GM21390 (cell line): ENCODE data around the gene MED8.

ENCODE experiments used
- ATAC-seq: cut with Tn5 transposase; IDR thresholded peaks from one replicate; pipeline ENCODE4 v1.9.1; 2021; ENCODE audit not compliant: unreplicated experiment

MED8 gene, protein sequence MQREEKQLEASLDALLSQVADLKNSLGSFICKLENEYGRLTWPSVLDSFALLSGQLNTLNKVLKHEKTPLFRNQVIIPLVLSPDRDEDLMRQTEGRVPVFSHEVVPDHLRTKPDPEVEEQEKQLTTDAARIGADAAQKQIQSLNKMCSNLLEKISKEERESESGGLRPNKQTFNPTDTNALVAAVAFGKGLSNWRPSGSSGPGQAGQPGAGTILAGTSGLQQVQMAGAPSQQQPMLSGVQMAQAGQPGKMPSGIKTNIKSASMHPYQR

DNA sequence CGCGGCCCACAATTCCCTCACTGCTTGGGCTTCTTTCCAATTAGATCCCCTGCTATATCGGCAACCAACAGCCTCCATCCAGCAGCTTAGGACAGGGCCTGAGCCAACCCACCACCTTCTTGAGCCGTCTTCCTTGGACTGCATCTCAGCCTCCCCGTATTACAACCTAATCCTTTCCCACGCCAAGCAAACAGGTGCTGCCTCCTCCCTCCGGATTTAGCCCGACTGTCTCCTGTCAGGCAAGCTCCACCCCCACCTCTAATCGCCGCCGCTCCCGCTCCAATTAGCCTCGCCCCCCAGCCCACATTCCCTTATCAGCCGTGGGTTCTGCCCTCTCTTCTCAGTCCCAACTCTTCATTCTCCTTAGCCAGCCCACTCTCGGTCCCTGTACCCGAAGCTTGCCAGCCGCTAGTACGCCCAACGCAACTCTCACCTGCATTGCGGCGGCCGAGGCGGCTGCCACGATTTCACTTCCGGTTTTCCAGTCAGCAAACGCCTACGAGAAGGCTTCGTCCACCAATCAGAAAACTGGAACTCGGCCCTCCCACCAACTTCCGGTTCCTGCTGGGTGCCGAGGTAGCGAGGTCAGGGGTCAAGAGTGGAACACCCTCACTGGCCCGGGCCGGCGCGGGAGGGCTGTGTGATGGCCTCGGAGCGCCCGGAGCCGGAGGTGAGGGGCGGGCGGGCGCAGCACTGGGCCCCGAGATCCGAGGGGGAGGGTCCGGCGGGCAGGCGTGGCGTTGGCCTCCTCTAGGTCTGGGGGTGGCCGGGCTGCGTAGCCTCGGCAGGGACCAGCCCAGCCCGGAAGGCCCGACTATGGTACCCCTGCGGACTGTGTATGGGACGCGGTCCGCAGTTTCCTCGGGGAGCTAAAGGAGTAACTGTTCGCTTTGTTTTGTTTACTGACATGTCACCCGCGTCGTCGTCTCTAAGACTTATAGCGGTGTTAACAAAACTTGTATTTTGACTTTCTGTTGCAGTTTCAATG is at the start of gene MED8, which contains the start of gene SZT2:
MED8 (minus strand) TSS at position 475 of the 988 bp plus-strand sequence; CDS start at position 439, 36 bp downstream.
SZT2 (plus strand) TSS at position 574 of the 988 bp plus-strand sequence; CDS start at position 644, 70 bp downstream.
- ATAC-seq = peak; percentile 92

DNA sequence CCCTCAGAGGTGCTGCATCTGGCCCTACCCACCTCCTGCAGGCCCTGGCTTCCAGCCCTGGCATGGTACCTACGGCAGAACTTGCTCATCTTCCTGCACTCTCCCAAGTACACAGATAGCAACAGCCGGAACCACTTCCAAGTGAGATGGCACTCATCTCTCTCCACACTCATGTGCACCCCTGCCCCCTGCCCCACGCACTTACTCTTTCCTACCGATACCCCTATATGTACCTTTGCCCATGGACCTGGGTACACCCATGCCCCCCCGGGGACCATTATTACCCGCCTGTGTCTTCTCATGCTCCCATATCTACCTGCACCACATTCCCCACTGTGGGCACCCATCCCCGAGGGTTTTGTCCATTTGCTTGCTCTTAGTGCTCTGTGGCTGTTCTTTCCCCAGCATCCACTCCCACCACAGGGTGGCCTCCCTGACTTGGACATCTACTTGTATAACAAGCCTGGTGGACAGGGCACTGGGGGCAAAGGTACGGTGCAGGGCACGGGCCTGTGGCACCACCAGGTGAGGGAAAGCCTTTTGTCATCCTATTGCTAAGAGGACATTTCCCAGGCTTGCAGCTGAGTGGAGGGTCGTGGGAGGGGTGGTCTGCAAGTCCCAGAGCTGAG is 49.5 kb upstream of the MED8 start:
- ATAC-seq = no peak

DNA sequence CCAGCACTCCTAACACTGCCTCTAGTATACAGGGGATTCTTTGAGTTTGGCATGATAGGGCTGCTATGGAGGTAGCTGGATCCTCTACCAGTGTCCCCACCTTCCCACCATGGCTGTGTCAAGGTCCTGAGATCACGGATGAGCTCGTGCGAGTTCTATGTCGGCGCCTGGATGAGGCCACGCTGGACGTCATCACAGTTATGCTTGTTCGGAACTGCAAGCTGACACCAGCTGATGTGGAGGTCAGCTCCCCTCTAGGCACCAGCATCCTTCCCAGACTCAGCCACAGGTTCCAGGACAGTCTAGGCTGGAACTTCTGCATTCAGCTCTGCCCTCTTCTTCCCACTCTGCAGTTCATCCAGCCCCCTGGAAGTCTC is 49.0 kb upstream of the MED8 start:
- no peak for ATAC-seq

DNA sequence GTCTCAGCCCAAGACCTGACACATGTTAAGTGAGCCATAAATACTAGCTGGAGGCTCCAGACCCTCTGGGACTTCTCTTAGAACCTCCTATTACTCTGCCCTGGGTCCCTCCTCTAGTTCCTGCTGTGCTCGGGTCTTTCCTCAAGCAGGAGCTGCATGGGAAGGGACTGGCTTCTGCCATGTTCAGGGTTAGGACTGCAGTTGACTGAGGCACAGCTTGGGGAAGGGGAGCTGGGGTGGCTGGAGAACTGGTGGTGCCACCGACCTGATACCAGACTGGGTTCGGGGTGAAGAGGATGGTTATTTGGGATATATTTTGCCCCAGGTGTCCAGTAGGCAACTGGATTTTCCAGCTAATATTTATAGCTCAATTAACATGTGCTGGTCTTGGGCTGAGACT is 48.4 kb upstream of the MED8 start:
- ATAC-seq = no peak

DNA sequence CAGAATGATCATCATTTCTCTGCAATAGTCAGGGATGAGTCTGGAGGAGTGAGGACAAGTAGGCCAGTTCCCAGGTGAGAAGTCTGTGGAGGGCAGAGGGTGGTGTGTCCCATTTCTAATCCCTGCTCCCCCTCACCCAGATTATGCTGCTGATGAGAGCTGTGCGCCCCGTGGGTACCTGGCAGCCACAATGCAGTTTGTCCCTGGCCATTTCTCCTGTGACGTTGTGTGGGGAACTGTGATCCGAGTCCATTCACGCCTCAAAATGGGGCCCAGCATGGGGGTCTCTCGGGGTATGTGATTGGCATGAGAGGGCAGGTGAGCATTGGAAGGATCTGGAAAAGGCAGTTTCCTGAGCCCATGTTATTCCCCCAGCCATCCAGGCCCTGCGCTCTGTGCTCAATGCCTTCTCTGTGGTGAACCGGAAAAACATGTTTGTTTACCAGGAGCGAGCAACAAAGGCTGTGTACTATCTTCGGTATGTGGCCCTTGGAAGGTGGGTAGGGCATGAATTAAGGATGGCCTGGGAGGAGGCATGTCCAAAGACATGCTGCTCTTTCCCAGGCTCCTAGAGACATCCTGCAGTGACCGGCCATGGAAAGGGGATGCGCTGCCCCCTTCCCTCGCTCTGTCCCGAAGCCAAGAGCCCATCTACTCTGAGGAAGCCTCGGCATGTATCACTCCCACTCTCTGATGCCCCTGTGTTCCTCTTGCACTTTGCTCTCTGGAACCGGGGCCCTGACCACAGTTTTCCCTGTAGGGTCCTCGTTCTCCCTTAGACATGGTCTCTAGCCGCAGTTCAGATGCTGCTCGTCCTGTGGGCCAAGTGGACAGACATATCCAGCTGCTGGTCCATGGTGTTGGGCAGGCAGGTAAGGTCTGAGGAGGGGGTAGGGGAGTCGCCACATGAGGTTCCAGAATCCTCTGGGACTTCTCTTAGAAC is 47.7 kb upstream of the MED8 start:
- ATAC-seq = no peak

DNA sequence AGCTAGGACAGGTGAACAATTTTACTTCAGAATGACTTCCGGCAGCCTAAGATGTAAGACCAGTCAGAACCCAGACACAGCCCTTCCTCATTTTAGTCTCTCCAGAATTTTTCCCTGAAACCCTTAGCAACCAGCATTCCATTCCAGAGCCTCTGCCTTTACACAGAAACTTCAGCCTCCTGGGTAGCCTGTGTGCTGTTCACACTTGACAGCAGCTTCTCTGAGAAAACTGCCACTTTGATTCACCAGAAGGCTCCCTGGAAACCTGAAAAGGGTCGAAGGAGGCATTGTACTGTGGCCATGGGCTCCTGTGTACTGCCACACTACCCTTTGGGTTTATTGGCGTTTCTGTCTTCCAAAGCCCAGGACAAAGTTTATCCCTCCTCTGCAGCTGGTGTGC is 46.8 kb upstream of the MED8 start:
- no peak for ATAC-seq

DNA sequence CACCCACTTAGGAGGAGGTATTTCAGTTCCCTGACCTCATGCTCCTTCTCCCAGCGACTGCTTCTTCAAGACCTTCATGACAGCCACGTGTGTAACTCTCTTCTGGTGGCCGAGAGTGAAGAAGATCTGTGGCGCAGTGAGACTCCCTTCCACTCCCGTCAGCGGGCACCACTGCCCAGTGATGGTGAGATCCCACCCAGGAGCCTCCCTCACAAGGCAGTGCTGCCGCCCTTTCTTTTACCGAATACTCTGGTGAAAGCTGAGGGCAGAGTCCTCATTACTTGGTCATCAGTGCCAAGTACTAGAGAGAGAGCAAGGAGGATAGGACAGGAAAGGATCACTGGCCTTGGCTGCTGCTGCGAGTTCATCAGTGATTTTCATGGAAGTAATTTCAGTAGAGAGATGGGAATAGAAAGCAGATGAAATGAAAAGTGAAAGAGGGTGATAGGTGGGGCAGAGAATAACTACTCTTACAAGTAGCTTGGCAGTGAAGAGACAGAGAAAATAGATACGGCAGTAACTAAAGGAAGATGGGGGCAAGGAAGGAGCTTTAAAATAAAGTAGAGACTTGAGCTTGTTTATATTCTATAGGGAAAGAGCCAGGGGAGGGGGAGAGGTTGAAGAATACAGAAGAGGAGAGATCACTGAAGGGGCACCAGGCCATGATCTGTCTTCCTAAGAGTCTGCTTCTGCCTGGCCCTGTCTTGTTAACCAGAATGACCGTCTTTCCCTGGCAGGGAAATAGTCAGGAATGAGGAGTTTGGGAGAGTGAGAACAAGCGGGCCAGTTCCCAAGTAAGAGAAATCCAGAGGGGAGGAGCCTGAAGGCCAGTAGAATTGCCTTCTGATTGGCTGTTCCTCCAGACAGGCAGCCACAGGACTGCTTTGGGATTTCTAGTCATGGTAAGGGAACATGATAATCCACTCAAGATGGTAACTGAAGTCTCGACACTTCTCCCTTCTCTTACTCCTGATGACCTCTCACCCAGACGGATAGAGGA is 45.8 kb upstream of the MED8 start:
- ATAC-seq = no peak

DNA sequence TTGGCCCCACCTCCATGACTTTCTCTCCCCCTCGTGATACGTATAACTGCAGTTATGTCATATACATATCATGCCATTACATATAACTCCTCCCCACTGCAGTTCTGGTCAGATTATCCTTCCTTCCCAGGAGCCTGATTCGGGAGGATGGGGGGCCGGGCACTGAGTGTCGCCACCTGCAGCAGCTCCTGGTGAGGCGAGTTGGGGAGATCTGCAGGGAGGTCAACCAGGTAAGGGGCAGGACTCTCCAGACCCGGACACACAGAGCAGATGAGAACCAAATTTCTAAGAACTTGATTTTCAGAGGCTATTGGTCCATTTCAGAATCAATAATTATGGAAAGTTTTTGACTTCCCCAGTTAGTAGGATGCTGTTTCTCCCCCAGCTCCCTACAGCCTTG is 44.7 kb upstream of the MED8 start:
- no peak for ATAC-seq

DNA sequence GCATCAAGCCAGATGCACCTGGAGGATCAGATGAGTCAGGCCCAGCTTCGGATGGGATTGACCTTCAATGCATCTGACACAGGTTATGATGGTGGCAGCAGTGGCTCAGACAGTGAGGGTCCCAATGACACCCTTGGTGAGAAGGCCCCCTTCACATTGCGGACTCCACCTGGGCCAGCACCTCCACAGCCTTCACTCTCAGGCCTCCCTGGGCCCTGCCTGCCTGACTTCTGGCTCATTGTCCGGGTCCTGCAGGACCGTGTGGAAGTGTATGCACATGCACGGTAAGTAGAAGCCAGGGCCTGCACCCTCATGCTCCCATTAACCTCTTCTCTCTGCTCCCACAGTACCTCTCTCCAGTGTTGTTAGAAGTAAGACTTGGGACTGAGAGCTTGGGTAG is 43.3 kb upstream of the MED8 start:
- ATAC-seq = no peak

DNA sequence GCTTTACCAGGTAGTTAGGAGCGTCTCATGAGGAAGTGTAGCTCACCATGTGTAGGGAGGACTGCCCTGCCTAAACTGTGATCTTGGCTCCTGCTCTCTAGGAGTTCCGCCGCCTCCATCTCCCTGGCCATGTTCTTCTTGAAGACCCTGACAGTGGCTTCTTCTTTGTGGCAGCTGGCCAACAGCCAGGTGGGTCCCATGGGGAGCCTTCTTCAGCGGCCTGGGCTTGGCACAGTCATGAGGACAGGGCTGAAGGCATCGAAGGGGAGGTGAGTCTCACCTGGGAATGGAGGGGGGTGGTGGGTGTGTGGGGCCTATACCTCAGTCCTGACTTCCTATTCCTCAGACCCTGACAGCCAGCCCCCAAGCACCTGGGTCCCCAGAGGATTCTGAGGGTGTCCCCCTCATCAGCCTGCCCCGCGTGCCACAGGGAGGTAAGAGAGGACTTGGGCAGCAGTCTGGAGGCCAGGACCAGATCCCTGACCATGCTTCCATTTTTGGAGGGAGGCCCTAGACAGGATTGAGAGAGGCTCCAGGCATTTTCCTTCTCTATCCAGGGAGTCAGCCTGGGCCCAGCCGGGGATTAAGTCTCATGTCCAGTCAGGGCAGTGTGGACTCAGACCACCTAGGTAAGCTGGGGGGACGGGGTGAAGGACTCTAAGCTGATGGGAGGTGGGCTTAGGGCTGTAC is 42.7 kb upstream of the MED8 start:
- ATAC-seq = no peak

DNA sequence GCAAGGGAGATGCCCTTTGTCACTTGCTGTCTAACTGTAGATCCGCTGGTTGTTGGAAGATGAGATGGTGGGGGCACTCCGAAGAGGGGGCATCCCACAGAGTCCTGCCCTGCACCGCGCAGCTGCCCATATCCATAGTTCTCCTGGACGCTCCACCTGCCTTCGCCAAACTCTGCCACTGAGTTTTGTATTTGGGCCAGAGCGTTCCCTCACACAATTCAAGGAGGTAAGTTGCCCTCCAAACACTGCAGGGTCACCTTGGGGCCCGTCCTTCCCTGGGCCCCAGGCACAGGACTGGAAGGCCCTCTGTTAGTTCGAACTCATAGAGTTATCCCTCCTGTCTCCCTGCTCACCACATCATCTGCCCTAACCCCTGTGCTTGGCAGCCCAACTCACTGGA is 42.1 kb upstream of the MED8 start:
- ATAC-seq = no peak

DNA sequence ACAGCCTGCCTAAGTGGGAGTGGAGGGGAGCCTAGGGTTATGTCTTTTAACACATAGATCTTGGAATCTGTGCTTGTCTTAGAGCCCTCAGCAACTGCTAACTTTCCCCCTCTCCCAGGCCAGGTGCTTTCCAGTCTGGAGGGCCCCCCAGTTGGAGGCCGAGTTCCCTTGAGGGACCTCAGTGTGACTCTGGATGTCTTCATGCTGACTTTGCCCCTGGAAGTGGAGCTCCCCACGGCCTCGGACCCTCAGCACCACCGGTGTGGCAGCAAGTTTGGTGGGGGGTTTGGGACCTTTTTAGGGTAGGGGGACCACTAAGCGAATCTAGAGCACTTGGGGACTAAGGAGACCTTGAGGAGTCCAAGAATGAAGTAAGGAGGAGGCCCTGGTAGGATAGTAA is 41.2 kb upstream of the MED8 start:
- ATAC-seq = no peak

DNA sequence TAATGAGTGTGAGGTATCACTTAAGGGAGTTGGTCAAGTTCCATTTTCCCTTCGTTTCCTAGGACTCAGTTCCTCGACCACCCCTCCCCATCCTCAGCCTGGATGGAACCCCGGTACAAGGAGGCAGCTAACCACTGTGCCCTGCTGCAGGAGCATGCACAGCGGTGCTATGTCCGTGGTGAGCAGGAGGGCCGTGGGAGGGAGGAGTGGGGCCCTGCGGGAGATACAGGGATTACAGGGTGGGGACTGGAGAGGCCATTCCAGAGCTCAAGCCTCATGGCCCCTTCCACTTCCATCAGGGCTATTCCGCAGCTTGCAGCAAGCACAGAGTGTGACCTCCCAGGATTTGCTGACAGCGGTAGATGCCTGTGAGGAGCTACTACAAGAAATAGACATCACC is 38.3 kb upstream of the MED8 start:
- no peak for ATAC-seq

DNA sequence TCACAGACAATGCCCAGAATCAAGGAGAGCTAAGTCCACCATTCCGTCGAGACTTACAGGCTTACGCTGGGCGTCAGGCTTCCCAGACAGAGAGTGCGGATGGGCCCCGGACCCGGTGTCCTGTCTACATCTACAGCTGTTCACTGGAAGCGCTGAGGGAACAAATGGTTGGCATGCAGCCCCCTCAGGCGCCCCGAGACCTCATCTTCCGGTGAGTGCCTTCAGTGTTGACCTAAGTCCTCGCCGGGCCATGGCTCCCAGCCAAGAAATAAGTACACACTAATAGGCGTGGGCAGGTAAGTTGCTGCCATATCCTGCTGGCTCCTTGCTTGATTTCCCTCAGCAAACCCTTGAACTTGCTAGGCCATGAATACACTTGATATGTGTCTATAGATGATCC is 37.9 kb upstream of the MED8 start:
- no peak for ATAC-seq

DNA sequence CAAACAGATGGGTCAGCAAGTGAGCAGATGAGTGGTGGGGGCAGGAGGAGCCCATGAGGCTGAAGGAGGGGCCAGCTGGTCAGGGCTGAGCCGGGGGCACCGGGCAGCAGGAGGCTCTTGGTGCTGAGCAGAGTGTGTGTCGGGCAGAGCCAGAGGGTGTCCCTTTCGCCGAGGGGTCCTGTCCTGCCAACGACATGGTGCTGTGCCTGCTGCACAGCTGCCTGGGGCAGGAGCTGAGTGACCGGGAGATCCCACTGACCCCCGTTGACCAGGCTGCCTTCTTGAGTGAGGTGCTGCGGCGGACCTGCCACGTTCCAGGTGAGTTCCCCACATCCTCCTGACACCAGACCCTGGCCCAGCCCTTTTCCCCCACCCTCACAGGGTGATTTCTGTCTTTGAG is 36.6 kb upstream of the MED8 start:
- no peak for ATAC-seq

DNA sequence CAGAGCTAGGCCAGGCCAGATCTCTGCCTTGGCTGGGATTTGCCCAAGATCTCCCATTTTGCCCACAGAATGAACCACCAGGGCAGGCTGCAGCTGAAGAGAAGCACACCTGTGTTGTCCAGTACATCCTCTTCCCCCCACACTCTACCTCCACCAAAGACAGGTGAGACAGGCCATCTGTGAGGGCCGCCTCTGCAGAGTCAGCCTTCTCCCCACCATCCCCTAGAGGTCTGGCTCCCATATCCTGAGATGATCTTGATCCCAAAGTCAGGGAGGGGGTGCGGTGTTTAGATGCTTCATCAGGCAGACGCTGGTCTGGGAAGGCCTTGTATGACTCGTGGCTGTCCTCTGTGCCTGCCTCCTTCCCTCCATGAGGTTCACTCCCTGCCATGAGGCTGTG is 35.4 kb upstream of the MED8 start:
- ATAC-seq = no peak

DNA sequence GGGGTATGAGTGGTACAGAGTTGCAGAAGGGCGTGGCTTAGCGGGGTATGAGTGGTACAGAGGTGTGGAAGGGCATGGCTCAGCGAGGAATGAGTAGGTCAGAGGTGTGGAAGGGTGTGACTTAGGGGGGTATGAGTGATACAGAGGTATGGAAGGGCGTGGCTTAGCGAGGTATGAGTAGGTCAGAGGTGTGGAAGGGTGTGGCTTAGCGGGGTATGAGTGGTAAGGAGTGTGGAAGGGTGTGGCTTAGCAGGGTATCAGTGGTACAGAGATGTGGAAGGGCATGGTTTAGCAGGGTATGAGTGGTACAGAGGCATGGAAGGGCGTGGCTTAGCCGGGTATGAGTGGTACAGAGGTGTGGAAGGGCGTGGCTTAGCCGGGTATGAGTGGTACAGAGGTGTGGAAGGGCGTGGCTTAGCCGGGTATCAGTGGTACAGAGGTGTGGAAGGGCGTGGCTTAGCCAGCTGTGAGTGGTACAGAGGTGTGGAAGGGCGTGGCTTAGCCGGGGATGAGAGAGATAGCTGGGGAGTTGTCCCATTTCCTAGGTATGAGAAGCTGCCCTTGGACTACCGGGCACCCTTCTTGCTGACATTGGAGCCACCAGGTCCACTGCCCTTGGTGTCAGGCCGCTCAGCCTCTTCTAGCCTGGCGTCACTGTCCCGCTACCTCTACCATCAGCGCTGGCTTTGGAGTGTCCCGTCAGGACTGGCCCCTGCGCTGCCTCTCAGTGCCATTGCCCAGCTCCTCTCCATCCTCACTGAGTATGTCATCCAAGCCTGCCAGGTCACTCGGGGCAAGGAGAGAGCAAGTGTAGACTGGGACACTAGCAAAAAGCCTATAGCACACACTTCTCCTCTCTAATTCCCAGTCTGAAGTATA is 34.3 kb upstream of the MED8 start:
- ATAC-seq = no peak
